HG03025 (cell line): ENCODE measurements around the gene KDM4B.

Experiments
- ATAC-seq: cut with Tn5 transposase; IDR thresholded peaks from one replicate; pipeline ENCODE4 v1.9.1; 2021; ENCODE audit warnings: mild to moderate bottlenecking, moderate library complexity; ENCODE audit not compliant: unreplicated experiment, low FRiP score

KDM4B gene

GRCh38 chr19:5099701-5100221, 130.8 kb downstream of the KDM4B start:
- no peak for ATAC-seq

- ATAC-seq = no peak
These were observed 133.0 kb downstream of the KDM4B start for GRCh38 chr19:5101871-5102270.

DNA sequence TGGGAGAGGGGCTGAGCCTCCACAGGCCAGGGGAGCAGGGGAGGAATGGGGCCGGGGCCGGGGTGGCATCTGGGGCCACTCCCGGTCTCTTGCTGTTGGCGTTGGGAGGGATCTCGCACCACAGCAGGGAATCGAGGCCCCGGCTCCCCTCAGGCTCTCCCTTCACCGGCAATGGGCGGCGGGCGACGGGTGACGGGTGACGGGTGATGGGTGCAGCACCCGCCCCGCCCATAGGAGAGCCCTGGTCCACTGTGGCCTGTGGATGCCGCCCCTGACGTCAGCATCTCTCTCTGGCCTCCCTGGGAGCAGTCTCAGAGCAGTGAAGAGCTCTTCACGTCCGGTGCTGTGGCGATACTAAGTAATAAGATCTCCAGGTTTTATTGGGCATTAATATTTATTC, 133.6 kb downstream of the KDM4B start:
- ATAC-seq = no peak

DNA sequence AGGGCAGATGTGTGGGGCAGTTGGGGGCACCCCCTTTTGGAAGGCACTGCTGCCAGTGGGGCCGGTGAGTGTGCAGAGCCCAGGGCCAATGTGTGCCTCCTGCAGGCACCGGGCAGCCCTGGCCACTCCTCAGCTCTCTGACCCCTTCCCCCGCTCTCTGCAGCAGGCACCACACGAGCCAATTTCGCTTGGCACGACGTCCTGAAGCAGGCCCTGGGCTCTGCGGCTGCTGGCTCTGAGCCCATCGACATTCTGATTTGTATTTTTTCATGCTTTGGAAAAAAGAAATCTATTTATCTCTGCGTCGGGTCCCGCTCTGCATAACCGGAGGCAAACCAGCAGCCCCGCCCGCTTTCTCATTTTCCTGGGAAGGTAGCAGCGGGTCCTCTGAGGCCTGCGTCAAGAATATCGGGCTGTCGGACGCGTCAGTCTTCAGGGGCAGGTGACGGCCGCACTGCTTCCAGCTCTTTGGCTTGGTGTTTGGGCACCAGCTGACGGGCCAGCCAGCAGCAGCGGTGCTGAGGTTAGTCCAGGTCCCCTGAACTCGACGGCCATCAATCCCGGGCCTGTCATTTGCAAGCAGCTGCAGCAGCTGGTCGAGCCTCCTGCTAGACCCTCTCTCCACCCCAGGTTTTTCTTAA, 134.3 kb downstream of the KDM4B start:
- no peak for ATAC-seq

- ATAC-seq = no peak
These were observed 135.0 kb downstream of the KDM4B start for GRCh38 chr19:5103812-5104410.

DNA sequence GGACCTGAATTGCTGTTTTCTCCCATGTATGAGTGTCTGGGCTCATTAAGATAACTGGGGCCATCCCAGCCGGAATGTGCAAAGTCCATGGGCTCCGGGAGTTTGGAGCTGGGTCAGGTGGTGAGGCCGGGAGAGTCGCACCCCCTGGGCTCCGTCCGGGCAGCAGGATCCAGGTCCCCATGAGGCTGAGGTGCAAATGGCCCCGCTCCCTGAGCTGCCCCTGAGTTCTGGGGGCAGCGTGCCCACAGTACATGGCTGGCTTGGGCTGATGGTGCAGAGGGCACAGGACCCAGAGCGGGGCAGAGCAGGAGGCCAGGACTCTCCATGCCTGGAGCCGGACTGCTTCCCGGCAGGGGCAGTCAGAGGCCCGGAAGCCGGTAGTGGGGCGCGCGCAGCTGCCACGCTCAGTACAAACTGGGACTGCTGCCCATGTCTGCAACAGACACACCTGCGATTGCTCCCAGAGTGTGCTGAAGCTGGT, 136.0 kb downstream of the KDM4B start:
- no peak for ATAC-seq

DNA sequence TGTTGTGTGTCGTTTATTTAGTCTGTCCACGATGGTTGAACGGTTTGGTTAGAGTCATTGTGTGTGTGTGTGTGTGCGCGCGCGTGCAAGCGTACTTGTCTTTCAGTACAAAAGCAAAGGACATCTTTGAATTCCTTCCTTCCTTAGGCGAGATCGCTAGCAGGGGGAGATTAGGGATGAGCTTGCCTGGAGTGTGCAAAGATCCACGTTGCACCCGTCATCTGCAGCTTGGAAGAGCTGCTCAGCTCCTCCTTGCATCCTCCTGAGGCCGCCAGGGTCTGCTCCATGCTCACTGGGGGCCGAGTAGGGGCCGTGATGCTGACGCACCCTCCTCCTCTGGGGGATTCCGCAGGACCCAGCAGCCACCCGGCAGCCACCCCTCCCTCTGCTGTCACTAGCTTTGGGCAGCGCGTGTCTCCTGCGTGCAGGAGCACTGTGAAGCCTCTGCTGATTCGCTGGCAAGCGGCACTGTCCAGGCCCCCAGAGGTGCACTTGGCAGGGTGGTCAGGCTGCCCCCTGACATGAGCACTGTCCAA, 137.3 kb downstream of the KDM4B start:
- ATAC-seq = no peak

GRCh38 chr19:5106971-5107370, 138.1 kb downstream of the KDM4B start:
- no peak for ATAC-seq

- no peak for ATAC-seq
These were observed 138.7 kb downstream of the KDM4B start for GRCh38 chr19:5107432-5108122.

DNA sequence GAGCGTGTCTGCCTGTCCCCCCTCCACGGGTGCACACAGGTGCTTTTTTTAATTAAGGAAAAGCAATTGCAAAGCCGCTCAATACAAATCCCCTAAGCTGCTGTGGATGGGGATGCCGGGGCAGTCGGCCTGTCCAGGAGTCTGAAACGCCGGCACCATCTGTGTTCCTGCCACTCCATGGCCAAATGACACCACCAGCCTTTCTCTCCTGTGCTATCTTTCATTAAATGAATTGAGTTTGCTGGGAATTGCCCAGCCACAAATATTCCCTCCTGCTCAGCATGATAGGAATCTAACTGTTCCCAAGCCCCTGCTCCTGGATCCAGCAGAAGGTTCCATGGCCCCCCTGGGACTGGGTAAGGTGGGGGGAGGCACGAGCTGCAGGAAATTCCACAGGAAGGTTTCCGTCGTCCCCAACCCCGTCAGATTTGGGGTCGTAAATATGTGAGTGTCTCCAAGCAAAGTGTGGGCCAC, 139.2 kb downstream of the KDM4B start:
- ATAC-seq = no peak

DNA sequence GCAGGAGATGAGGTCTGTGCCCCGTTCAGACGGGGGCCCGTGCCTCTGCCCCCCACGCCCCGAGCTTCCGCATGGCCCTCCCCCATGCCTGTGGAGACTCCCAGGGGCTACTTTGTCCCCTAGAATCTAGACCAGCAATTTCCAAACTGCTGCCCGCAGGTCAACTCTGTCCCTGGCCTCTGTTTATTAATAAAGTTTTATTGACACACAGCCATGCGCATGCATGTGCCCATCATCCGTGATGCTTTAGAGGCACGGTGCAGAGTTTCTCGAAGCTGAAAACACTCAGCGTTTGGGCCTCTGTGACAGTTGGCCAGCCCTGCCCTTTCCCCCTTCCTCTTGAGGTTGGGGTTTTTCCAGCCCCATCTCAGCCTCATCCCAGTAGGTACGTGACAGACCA, 140.0 kb downstream of the KDM4B start:
- no peak for ATAC-seq

DNA sequence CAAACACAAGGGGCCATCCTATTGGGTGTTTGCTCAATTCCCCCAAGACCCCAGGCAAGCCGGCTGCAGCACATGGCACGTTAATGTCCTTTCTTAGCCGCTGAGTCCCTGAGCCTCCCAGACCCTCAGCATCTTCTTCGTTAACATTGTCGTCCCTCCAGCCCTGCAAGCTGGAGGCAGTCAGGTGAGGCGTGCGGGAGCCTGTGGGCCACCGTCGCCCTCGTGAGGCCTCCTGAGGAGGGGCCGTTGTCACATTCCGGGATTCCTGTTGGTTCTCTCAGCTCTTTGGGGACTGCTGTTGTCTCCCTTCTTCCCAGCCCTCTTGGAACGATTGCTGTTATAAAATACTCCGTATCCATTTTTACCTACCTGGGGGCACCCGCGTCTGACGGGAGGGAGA, 140.6 kb downstream of the KDM4B start:
- no peak for ATAC-seq

DNA sequence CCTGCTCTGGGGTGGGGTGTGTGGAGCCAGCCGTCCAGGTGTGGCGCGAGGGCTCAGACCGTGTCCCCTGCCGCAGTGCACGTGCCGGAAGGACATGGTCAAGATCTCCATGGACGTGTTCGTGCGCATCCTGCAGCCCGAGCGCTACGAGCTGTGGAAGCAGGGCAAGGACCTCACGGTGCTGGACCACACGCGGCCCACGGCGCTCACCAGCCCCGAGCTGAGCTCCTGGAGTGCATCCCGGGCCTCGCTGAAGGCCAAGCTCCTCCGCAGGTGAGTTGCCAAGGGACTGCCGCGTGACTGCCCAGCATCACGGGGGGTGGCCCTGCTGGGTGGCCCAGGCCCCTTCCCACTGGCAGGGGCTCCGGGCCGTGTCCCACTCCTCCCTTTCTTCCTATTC, 141.6 kb downstream of the KDM4B start:
- ATAC-seq = no peak

GRCh38 chr19:5111051-5111450, 142.1 kb downstream of the KDM4B start:
- ATAC-seq = no peak

GRCh38 chr19:5112175-5112574, 143.3 kb downstream of the KDM4B start:
- no peak for ATAC-seq

GRCh38 chr19:5112681-5113575, 144.0 kb downstream of the KDM4B start:
- ATAC-seq = no peak

GRCh38 chr19:5113633-5114586, 145.0 kb downstream of the KDM4B start:
- ATAC-seq = no peak

- no peak for ATAC-seq
These were observed 145.8 kb downstream of the KDM4B start for GRCh38 chr19:5114727-5115126.

- no peak for ATAC-seq
These were observed 146.4 kb downstream of the KDM4B start for GRCh38 chr19:5115351-5115750.
